Measurements from ENCODE around the gene STK11. TPM values are rescaled to one million over a fixed set of nuclear protein-coding genes. Genes with fewer than 3 reads are reported as not detected.
"Not testable (repeated sequence)": the region's sequence is repeated elsewhere in the genome, so short reads cannot be mapped to it uniquely, and the experiment has no call there.

The STK11 gene
- total RNA-seq, 4 donors from 2014 or later = 62.5 to 76.9 (median 66.4) TPM

GRCh38 chr19:1183543-1184172 is 21.9 kb upstream of the STK11 start:
- H3K27ac ChIP-seq = no peak overlapping the region
- no peaks in the 10 kb centered on the region for H3K27me3 ChIP-seq
- H3K4me3 ChIP-seq = no peak overlapping the region
- WGBS = 50% methylated on average over 6 of the region's 19 CpGs
- no peaks in the 10 kb centered on the region for H3K36me3 ChIP-seq
- H3K4me1 ChIP-seq = peaks cover 44% of the 10 kb centered on the region
- no peaks in the 10 kb centered on the region for H3K9me3 ChIP-seq
- DNase-seq (ENCODE audit: low spot score in 2 of 2) = no peak
- TF ChIP-seq EP300 (IDR thresholded peaks at IDR 0.05) (no peak), POLR2A (IDR thresholded peaks at IDR 0.05) (no peak), POLR2AphosphoS5 (IDR thresholded peaks at IDR 0.05) (no peak)
- TF ChIP-seq, protein P1, sequence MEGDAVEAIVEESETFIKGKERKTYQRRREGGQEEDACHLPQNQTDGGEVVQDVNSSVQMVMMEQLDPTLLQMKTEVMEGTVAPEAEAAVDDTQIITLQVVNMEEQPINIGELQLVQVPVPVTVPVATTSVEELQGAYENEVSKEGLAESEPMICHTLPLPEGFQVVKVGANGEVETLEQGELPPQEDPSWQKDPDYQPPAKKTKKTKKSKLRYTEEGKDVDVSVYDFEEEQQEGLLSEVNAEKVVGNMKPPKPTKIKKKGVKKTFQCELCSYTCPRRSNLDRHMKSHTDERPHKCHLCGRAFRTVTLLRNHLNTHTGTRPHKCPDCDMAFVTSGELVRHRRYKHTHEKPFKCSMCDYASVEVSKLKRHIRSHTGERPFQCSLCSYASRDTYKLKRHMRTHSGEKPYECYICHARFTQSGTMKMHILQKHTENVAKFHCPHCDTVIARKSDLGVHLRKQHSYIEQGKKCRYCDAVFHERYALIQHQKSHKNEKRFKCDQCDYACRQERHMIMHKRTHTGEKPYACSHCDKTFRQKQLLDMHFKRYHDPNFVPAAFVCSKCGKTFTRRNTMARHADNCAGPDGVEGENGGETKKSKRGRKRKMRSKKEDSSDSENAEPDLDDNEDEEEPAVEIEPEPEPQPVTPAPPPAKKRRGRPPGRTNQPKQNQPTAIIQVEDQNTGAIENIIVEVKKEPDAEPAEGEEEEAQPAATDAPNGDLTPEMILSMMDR (IDR thresholded peaks at IDR 0.05) = no peak

DNA sequence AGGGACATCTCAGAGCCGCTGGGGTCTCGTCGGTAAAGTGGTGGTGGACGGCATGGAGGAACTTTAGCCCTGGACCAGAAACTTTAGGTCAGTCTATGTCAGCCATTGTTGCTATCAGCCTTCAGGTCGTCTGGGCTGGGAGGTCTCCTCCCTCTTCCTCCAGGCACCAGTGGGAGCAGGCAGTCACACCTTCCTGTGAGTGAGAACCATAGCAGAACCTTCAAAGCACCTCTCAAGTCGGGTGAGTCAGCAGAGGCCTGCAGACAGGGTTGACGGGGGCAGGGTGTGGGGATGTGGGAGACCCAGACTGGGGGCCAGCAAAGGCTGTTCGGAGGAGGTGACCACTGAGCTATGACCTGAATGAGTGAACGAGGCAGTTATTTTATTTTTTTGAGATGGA is 16.2 kb upstream of the STK11 start:
- no peak overlapping the region for H3K27ac ChIP-seq
- TF ChIP-seq POLR2A (IDR thresholded peaks at IDR 0.05) (no peak), POLR2AphosphoS5 (IDR thresholded peaks at IDR 0.05) (no peak), EP300 (IDR thresholded peaks at IDR 0.05) (no peak)
- TF ChIP-seq, protein P1 (IDR thresholded peaks at IDR 0.05) = no peak

GRCh38 chr19:1199531-1199930 is 6.0 kb upstream of the STK11 start:
- Histone ChIP-seq H3K27ac (no peak overlapping the region), H3K4me3 (no peak overlapping the region), H3K9me3 (no peaks in the 10 kb centered on the region), H3K4me1 (peaks cover 1% of the 10 kb centered on the region), H3K27me3 (no peaks in the 10 kb centered on the region), H3K36me3 (no peaks in the 10 kb centered on the region)
- TF ChIP-seq, protein P1 (IDR thresholded peaks at IDR 0.05) = no peak
- TF ChIP-seq POLR2A (IDR thresholded peaks at IDR 0.05) (no peak), POLR2AphosphoS5 (IDR thresholded peaks at IDR 0.05) (no peak), EP300 (IDR thresholded peaks at IDR 0.05) (no peak)
- 97% methylated on average over 10 of the region's 10 CpGs for WGBS
- DNase-seq (ENCODE audit: low spot score in 2 of 2) = no peak

More for the DNA sequence above, 16.2 kb upstream of the STK11 start:
- WGBS = 57% methylated on average over 9 of the region's 9 CpGs
- Histone ChIP-seq H3K36me3 (no peaks in the 10 kb centered on the region), H3K4me3 (no peak overlapping the region), H3K27me3 (no peaks in the 10 kb centered on the region), H3K9me3 (no peaks in the 10 kb centered on the region), H3K4me1 (peaks cover 4% of the 10 kb centered on the region)
- DNase-seq (ENCODE audit: low spot score in 2 of 2) = no peak

DNA sequence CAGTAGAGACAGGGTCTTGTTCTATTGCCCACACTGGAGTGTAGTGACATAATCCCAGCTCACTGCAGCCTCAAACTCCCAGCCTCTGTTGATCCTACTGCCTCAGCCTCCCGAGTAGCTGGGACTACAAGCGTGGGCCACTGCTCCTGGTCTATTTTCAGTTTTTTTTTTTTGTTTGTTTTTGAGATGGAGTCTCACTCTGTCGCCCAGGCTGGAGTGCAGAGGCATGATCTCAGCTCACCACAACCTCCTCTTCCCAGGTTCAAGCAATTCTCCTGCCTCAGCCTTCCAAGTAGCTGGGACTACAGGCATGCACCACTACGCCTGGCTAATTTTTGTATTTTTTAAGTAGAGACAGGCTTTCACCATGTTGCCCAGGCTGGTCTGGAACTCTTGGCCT is 5.0 kb upstream of the STK11 start:
- H3K27ac ChIP-seq; H3K9me3 ChIP-seq; H3K27me3 ChIP-seq; DNase-seq (ENCODE audit: low spot score in 2 of 2); H3K4me3 ChIP-seq; H3K4me1 ChIP-seq; H3K36me3 ChIP-seq: not testable (repeated sequence)
- WGBS = 88% methylated on average over 4 of the region's 4 CpGs

- no peaks in the 10 kb centered on the region for H3K36me3 ChIP-seq
- no peak for DNase-seq (ENCODE audit: low spot score in 2 of 2)
- WGBS = 4% methylated on average over 19 of the region's 78 CpGs
- H3K4me3 ChIP-seq = peak overlapping the region; percentile 69
- peak overlapping the region; percentile 58 for H3K27ac ChIP-seq
- no peak for TF ChIP-seq POLR2AphosphoS5 (IDR thresholded peaks at IDR 0.05)
- no peak for TF ChIP-seq POLR2A (IDR thresholded peaks at IDR 0.05)
- TF ChIP-seq, protein P1 (IDR thresholded peaks at IDR 0.05) = no peak
- peaks cover 52% of the 10 kb centered on the region for H3K4me1 ChIP-seq
- H3K9me3 ChIP-seq = no peaks in the 10 kb centered on the region
- no peaks in the 10 kb centered on the region for H3K27me3 ChIP-seq
Measured at GRCh38 chr19:1206150-1206863, 729 bp downstream of the STK11 start.

Measured in suprapubic skin (tissue), 4 donors.